Smooth muscle cell (in vitro differentiated cells): ENCODE results near the gene NADK2. TPM values are rescaled to one million over a fixed set of nuclear protein-coding genes. Genes with fewer than 3 reads are reported as not detected.

Source experiments
- DNase-seq: peaks from one replicate; lab custom pipeline; 2025; ENCODE audit not compliant: unreplicated experiment; lab: John Stamatoyannopoulos, UW
- H2AFZ ChIP-seq: fragments of 200-600 bp; sonication (generic); 2 replicates; pipeline ENCODE4 v1.6.0; 2016; ENCODE audit warnings: antibody characterized with exemption, low read depth, mild to moderate bottlenecking
- H3F3A ChIP-seq: fragments of 200-600 bp; sonication (generic); 2 replicates; pipeline ENCODE4 v1.6.0; 2017; ENCODE audit warnings: antibody characterized with exemption, low read depth
- H3K27ac ChIP-seq: fragments of 200-600 bp; sonication (generic); 2 replicates; pipeline ENCODE4 v1.5.1; 2016; ENCODE audit warnings: low read depth, mild to moderate bottlenecking
- H3K27me3 ChIP-seq: fragments of 200-600 bp; sonication (generic); 2 replicates; pipeline ENCODE4 v1.6.1; 2016; ENCODE audit warnings: low read depth, mild to moderate bottlenecking
- H3K36me3 ChIP-seq: fragments of 200-600 bp; sonication (generic); 2 replicates; pipeline ENCODE4 v1.5.1; 2016; ENCODE audit warnings: low read depth
- H3K4me1 ChIP-seq: fragments of 200-600 bp; sonication (generic); 2 replicates; pipeline ENCODE4 v1.5.1; 2016; ENCODE audit warnings: low read depth
- H3K4me2 ChIP-seq: fragments of 200-600 bp; sonication (generic); 2 replicates; pipeline ENCODE4 v1.6.0; 2016; ENCODE audit warnings: mild to moderate bottlenecking
- H3K4me3 ChIP-seq: fragments of 200-600 bp; sonication (generic); 2 replicates; pipeline ENCODE4 v1.5.1; 2016; ENCODE audit warnings: mild to moderate bottlenecking
- H3K79me2 ChIP-seq: fragments of 200-600 bp; sonication (generic); 2 replicates; pipeline ENCODE4 v1.6.0; 2016; ENCODE audit warnings: low read depth, mild to moderate bottlenecking
- H3K9ac ChIP-seq: fragments of 200-600 bp; sonication (generic); 2 replicates; pipeline ENCODE4 v1.6.0; 2016; ENCODE audit warnings: low read depth
- H3K9me3 ChIP-seq: fragments of 200-600 bp; sonication (generic); replicated peaks from 2 replicates; pipeline ENCODE4 v1.5.1; 2016; ENCODE audit warnings: low read depth
- H4K20me1 ChIP-seq: fragments of 200-600 bp; sonication (generic); 2 replicates; pipeline ENCODE4 v1.6.0; 2016; ENCODE audit warnings: low read depth
- WGBS: methylation state at CpG from one replicate; pipeline ENCODE4 v1.1.7; 2016; ENCODE audit warnings: low lambda C conversion rate; 5-methylcytosine and 5-hydroxymethylcytosine counted together
- polyA plus RNA-seq: library from polyadenylated mRNA; unstranded; fragments of >200 nt; fragmentation: Nextera tagmentation; extraction: Ambion mirVana; gene quantifications from 2 replicates; pipeline ENCODE4 v1.2.1, GENCODE V29; 2016
- total RNA-seq: library from RNA; depleted of rRNA; stranded (reverse); fragments of >200 nt; gene quantifications from 2 replicates; pipeline ENCODE4 v1.2.3, GENCODE V29; 2014
- TF ChIP-seq, protein P1 (sequence below): fragments of 200-600 bp; sonication (generic); IDR thresholded peaks from 2 replicates; pipeline ENCODE4 v1.5.1; 2017; ENCODE audit warnings: borderline replicate concordance, mild to moderate bottlenecking, antibody characterized with exemption; ENCODE audit not compliant: insufficient read depth, poor library complexity, severe bottlenecking

The NADK2 gene
- total and polyA plus RNA-seq, 2 experiments from 2014 or later = 26.7 to 27.2 TPM

GRCh38 chr5:36173426-36173825 lies 68.3 kb downstream of the NADK2 start:
- H3K27me3 ChIP-seq = no peaks in the 10 kb centered on the region
- H3K4me1 ChIP-seq = peaks cover 5% of the 10 kb centered on the region
- no peak overlapping the region for H3K27ac ChIP-seq
- no peak overlapping the region for H3K4me3 ChIP-seq
- no peak overlapping the region for H3K4me2 ChIP-seq
- H4K20me1 ChIP-seq = no peaks in the 10 kb centered on the region
- no peaks in the 10 kb centered on the region for H3K79me2 ChIP-seq
- H3F3A ChIP-seq = no peaks in the 10 kb centered on the region
- TF ChIP-seq, protein P1, sequence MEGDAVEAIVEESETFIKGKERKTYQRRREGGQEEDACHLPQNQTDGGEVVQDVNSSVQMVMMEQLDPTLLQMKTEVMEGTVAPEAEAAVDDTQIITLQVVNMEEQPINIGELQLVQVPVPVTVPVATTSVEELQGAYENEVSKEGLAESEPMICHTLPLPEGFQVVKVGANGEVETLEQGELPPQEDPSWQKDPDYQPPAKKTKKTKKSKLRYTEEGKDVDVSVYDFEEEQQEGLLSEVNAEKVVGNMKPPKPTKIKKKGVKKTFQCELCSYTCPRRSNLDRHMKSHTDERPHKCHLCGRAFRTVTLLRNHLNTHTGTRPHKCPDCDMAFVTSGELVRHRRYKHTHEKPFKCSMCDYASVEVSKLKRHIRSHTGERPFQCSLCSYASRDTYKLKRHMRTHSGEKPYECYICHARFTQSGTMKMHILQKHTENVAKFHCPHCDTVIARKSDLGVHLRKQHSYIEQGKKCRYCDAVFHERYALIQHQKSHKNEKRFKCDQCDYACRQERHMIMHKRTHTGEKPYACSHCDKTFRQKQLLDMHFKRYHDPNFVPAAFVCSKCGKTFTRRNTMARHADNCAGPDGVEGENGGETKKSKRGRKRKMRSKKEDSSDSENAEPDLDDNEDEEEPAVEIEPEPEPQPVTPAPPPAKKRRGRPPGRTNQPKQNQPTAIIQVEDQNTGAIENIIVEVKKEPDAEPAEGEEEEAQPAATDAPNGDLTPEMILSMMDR = no peak
- H3K9me3 ChIP-seq = no peaks in the 10 kb centered on the region
- H2AFZ ChIP-seq = no peak overlapping the region
- no peak overlapping the region for H3K9ac ChIP-seq
- DNase-seq = no peak
- peaks cover 15% of the 10 kb centered on the region for H3K36me3 ChIP-seq
- 96% methylated on average over 2 of the region's 2 CpGs for WGBS

GRCh38 chr5:36172599-36172998 lies 69.1 kb downstream of the NADK2 start:
- Histone ChIP-seq H3K9me3 (no peaks in the 10 kb centered on the region), H3K27ac (no peak overlapping the region), H3K4me1 (no peaks in the 10 kb centered on the region), H2AFZ (no peak overlapping the region), H3K36me3 (peaks cover 15% of the 10 kb centered on the region), H3K4me2 (no peak overlapping the region), H3K4me3 (no peak overlapping the region), H4K20me1 (peaks cover 5% of the 10 kb centered on the region), H3F3A (no peaks in the 10 kb centered on the region), H3K9ac (no peak overlapping the region), H3K79me2 (no peaks in the 10 kb centered on the region), H3K27me3 (no peaks in the 10 kb centered on the region)
- no peak for DNase-seq
- WGBS = 95% methylated on average over 1 of the region's 1 CpG
- TF ChIP-seq, protein P1 = no peak

DNA sequence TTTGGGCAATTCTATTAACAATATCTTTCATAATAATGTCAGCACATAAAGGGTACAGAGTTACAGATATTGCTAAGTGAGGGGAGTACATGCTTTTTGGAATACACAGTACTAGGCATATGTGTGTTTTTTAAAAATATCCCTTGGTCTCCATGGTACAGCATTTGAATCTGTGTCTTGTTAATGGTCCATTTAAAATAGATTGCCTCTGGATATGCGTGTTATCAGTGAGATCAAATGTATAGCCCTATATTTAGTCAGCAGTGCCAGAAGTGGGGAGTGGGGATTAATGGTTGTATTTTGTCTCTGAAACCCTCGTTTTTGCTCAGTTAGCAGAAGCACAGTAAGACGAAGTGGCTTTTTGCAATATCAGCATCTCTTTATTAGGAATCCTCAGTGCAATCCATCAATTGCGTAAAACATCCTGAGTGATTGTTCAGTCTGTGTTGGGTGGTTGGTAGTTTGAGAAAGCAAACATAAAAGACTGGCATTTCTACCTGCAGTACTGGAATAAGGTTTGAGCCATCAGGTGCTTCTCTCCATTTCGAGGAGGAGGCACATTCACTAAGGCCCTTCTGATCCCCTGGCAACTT lies 70.8 kb downstream of the NADK2 start:
- H3K27me3 ChIP-seq = no peaks in the 10 kb centered on the region
- no peak overlapping the region for H3K4me3 ChIP-seq
- H3K9me3 ChIP-seq = no peaks in the 10 kb centered on the region
- H3K27ac ChIP-seq = no peak overlapping the region
- H3K4me2 ChIP-seq = no peak overlapping the region
- no peaks in the 10 kb centered on the region for H3F3A ChIP-seq
- peaks cover 22% of the 10 kb centered on the region for H3K36me3 ChIP-seq
- H3K9ac ChIP-seq = no peak overlapping the region
- H3K79me2 ChIP-seq = peaks cover 4% of the 10 kb centered on the region
- 95% methylated on average over 5 of the region's 5 CpGs for WGBS
- H3K4me1 ChIP-seq = no peaks in the 10 kb centered on the region
- DNase-seq = no peak
- TF ChIP-seq, protein P1 = no peak
- H4K20me1 ChIP-seq = peaks cover 5% of the 10 kb centered on the region
- no peak overlapping the region for H2AFZ ChIP-seq

- Histone ChIP-seq H3K79me2 (peaks cover 23% of the 10 kb centered on the region), H3K4me2 (no peak overlapping the region), H3K36me3 (peaks cover 32% of the 10 kb centered on the region), H3K9me3 (no peaks in the 10 kb centered on the region), H3K9ac (no peak overlapping the region), H3F3A (no peaks in the 10 kb centered on the region), H3K4me1 (no peaks in the 10 kb centered on the region), H4K20me1 (peaks cover 14% of the 10 kb centered on the region), H3K4me3 (no peak overlapping the region), H2AFZ (no peak overlapping the region), H3K27ac (peak overlapping the region; percentile 42), H3K27me3 (no peaks in the 10 kb centered on the region)
- TF ChIP-seq, protein P1 = no peak
- no peak for DNase-seq
- 92% methylated on average over 4 of the region's 4 CpGs for WGBS
These were observed 73.0 kb downstream of the NADK2 start for GRCh38 chr5:36168737-36169136.
